Measurements from ENCODE around the gene PRPF39.

The PRPF39 gene

GRCh38 chr14:45144658-45145057, 60.7 kb downstream of the PRPF39 start:
- no peaks in the 10 kb centered on the region for H3K27me3 ChIP-seq (ENCODE audit: control insufficient read depth in 1 of 2, insufficient read depth in 2 of 2, low read length in 2 of 2)
- H3K9ac ChIP-seq (ENCODE audit: low read length), result no peak overlapping the region
- no peak overlapping the region for H3K27ac ChIP-seq (ENCODE audit: low read depth, low read length)

DNA sequence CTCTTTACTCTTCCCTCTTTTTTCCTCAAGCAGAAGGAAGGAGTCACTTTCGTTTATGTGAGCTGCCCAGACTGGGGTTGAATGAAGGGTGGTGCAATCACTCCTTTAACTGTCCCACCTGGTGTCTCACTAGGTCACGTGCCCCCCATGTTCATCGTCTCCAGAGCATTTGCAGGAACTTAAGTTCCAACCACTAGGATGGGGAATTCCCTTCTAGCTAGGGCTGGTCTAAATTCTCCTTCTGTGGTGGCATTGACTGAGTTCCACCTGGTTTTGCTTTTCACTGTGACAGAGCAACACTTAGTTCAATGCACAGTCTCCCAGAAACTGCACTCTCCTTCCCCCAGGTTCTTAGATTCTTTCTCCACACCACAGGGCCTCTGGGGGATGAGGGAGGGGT, 61.3 kb downstream of the PRPF39 start:
- Histone ChIP-seq H3K27me3 (ENCODE audit: control insufficient read depth in 1 of 2, insufficient read depth in 2 of 2, low read length in 2 of 2) (no peaks in the 10 kb centered on the region), H3K36me3 (ENCODE audit: insufficient read depth, low read length) (no peaks in the 10 kb centered on the region), H3K27ac (ENCODE audit: low read depth, low read length) (no peak overlapping the region), H3K9me3 (ENCODE audit: low read length) (no peaks in the 10 kb centered on the region), H3K4me3 (ENCODE audit: low read depth in 1 of 2, low read length in 2 of 2) (no peak overlapping the region), H3K4me1 (ENCODE audit: insufficient read depth, low read length) (no peaks in the 10 kb centered on the region), H3K9ac (ENCODE audit: low read length) (no peak overlapping the region)

More at GRCh38 chr14:45144658-45145057, 60.7 kb downstream of the PRPF39 start:
- no peak overlapping the region for H3K4me3 ChIP-seq (ENCODE audit: low read depth in 1 of 2, low read length in 2 of 2)
- H3K36me3 ChIP-seq (ENCODE audit: insufficient read depth, low read length), result no peaks in the 10 kb centered on the region
- H3K4me1 ChIP-seq (ENCODE audit: insufficient read depth, low read length), result no peaks in the 10 kb centered on the region
- H3K9me3 ChIP-seq (ENCODE audit: low read length), result no peaks in the 10 kb centered on the region

DNA sequence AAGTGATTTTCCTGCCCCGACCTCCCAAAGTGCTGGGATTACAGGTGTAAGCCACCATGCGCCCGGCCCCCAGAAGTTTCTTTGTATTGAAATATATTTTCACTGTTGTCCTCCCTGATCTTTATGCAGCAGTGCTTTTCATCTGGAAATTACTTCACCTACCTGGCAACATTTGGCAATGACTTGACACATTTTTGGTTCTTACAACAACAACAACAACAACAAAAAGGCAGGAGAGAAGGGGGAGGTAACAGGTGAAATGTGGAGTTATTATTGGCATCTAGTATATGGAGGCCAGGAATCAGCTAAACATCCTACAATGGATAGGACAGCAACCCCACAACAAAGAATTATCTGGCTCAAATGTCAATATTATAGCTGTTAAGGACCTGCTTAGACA, 65.7 kb downstream of the PRPF39 start:
- Histone ChIP-seq H3K9me3 (ENCODE audit: low read length) (no peaks in the 10 kb centered on the region), H3K4me3 (ENCODE audit: low read depth in 1 of 2, low read length in 2 of 2) (no peak overlapping the region), H3K9ac (ENCODE audit: low read length) (no peak overlapping the region), H3K27ac (ENCODE audit: low read depth, low read length) (no peak overlapping the region), H3K27me3 (ENCODE audit: control insufficient read depth in 1 of 2, insufficient read depth in 2 of 2, low read length in 2 of 2) (no peaks in the 10 kb centered on the region), H3K4me1 (ENCODE audit: insufficient read depth, low read length) (no peaks in the 10 kb centered on the region), H3K36me3 (ENCODE audit: insufficient read depth, low read length) (no peaks in the 10 kb centered on the region)

DNA sequence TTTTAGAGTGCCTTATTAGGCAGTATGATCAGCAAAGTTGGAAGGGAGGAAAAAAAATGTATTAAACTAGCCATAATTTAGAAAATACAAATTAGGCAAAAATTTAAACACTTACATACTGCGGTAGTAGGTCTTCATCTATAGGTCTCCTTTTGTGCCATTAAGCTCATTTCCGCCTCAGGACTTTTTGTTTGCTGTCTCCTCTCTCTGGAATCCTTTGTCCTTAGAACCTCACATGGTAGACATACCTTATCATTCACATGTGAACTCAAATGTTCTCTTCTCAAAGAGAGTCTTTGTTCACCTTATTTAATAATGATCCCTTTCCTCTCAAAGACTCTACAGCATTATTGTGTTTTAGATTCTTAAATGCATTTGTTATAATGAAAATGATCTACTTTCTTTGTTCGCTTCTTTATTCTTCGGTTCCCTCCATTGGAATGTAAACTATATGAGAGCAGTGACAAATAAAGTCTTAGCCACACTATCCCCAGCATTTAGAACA, 66.5 kb downstream of the PRPF39 start:
- no peaks in the 10 kb centered on the region for H3K27me3 ChIP-seq (ENCODE audit: control insufficient read depth in 1 of 2, insufficient read depth in 2 of 2, low read length in 2 of 2)
- H3K9me3 ChIP-seq (ENCODE audit: low read length), result no peaks in the 10 kb centered on the region
- H3K36me3 ChIP-seq (ENCODE audit: insufficient read depth, low read length), result no peaks in the 10 kb centered on the region
- no peak overlapping the region for H3K9ac ChIP-seq (ENCODE audit: low read length)
- no peaks in the 10 kb centered on the region for H3K4me1 ChIP-seq (ENCODE audit: insufficient read depth, low read length)
- H3K27ac ChIP-seq (ENCODE audit: low read depth, low read length), result no peak overlapping the region
- H3K4me3 ChIP-seq (ENCODE audit: low read depth in 1 of 2, low read length in 2 of 2), result no peak overlapping the region

- no peak overlapping the region for H3K4me3 ChIP-seq (ENCODE audit: low read depth in 1 of 2, low read length in 2 of 2)
Measured at GRCh38 chr14:45156067-45156466, 72.2 kb downstream of the PRPF39 start.

More at GRCh38 chr14:45156067-45156466, 72.2 kb downstream of the PRPF39 start:
- no peaks in the 10 kb centered on the region for H3K27me3 ChIP-seq (ENCODE audit: control insufficient read depth in 1 of 2, insufficient read depth in 2 of 2, low read length in 2 of 2)
- no peaks in the 10 kb centered on the region for H3K4me1 ChIP-seq (ENCODE audit: insufficient read depth, low read length)
- no peaks in the 10 kb centered on the region for H3K9me3 ChIP-seq (ENCODE audit: low read length)
- no peak overlapping the region for H3K9ac ChIP-seq (ENCODE audit: low read length)
- H3K27ac ChIP-seq (ENCODE audit: low read depth, low read length), result no peak overlapping the region
- no peaks in the 10 kb centered on the region for H3K36me3 ChIP-seq (ENCODE audit: insufficient read depth, low read length)

Measured in muscle layer of colon (tissue), 2 donors.